ENCODE data around the gene PHTF2.
"Not testable (repeated sequence)": the region's sequence is repeated elsewhere in the genome, so short reads cannot be mapped to it uniquely, and the experiment has no call there.

- not testable (repeated sequence) for TF ChIP-seq TAF1 (IDR thresholded peaks at IDR 0.05; ENCODE audit: borderline replicate concordance, low read depth, low read length); POLR2AphosphoS5 (IDR thresholded peaks at IDR 0.05; ENCODE audit: low read depth, low read length)
Observed at GRCh38 chr7:77872256-77872655, 73.7 kb downstream of the PHTF2 start.

All from GM12892 (cell line).